Liver (tissue), 9 donors: ENCODE results near the gene TMEM126B. TPM values are rescaled to one million over a fixed set of nuclear protein-coding genes. Genes with fewer than 3 reads are reported as not detected.

ENCODE experiments used
- DNase-seq: peaks from one replicate; pipeline ENCODE4 v3.0.0-alpha.2; 2017; ENCODE audit warnings: low spot score
- H3K27ac ChIP-seq, 2 donors: one replicate each; pipeline ENCODE4 v1.7.0; 2013; ENCODE audit warnings: inconsistent platforms in 2 of 2, low read length in 2 of 2, control low read depth in 1 of 2, low read depth in 1 of 2, mild to moderate bottlenecking in 1 of 2
- H3K27me3 ChIP-seq, 4 donors: one replicate each; pipeline versions ENCODE4 v1.6.1 to v1.7.0; 2013; ENCODE audit warnings: low read length in 3 of 4, inconsistent platforms in 1 of 4, mild to moderate bottlenecking in 1 of 4, moderate library complexity in 1 of 4; ENCODE audit not compliant: control insufficient read depth in 4 of 4, insufficient read depth in 4 of 4
- H3K36me3 ChIP-seq, 4 donors: one replicate each; pipeline versions ENCODE4 v1.6.1 to v1.7.0; 2013; ENCODE audit warnings: low read length in 3 of 4, mild to moderate bottlenecking in 3 of 4, low read depth in 1 of 4, moderate library complexity in 1 of 4; ENCODE audit not compliant: control insufficient read depth in 4 of 4, insufficient read depth in 3 of 4
- H3K4me1 ChIP-seq, 4 donors: one replicate each; pipeline versions ENCODE4 v1.6.1 to v1.7.0; 2013; ENCODE audit warnings: low read length in 3 of 4, mild to moderate bottlenecking in 3 of 4, moderate library complexity in 1 of 4; ENCODE audit not compliant: control insufficient read depth in 4 of 4, insufficient read depth in 4 of 4
- H3K4me3 ChIP-seq, 3 donors: one replicate each; pipeline versions ENCODE4 v1.6.1 to v1.7.0; 2013; ENCODE audit warnings: low read length in 3 of 3, control low read depth in 1 of 3, low read depth in 1 of 3, mild to moderate bottlenecking in 1 of 3
- H3K9ac ChIP-seq, 2 donors: one replicate each; pipeline ENCODE4 v1.7.0; 2013; ENCODE audit warnings: low read length in 2 of 2, mild to moderate bottlenecking in 2 of 2, moderate library complexity in 2 of 2, control low read depth in 1 of 2, low read depth in 1 of 2
- H3K9me3 ChIP-seq, 4 donors: one replicate each; pipeline versions ENCODE4 v1.6.1 to v1.7.0; 2013; ENCODE audit warnings: low read length in 3 of 4; ENCODE audit not compliant: control insufficient read depth in 4 of 4
- ATF3 ChIP-seq: IDR thresholded peaks from 2 replicates; pipeline ENCODE4 v1.6.1; 2016; ENCODE audit warnings: antibody characterized with exemption
- CTCF ChIP-seq: fragments of 150-350 bp; IDR thresholded peaks from 2 replicates; pipeline ENCODE4 v1.5.1; 2017; ENCODE audit warnings: improper control_type of control experiment, low read depth, low read length; ENCODE audit not compliant: missing input control
- EGR1 ChIP-seq, 2 donors: IDR thresholded peaks; 2 replicates each; pipeline ENCODE4 v1.6.1; 2016 to 2018; ENCODE audit warnings: antibody characterized with exemption in 2 of 2, low read depth in 2 of 2
- FOXA1 ChIP-seq: IDR thresholded peaks from 2 replicates; pipeline ENCODE4 v1.6.1; 2016; ENCODE audit warnings: antibody characterized with exemption
- FOXA2 ChIP-seq: IDR thresholded peaks from 2 replicates; pipeline ENCODE4 v1.6.1; 2016; ENCODE audit warnings: antibody characterized with exemption
- GABPA ChIP-seq, 2 donors: IDR thresholded peaks in 1 of 2; conservative IDR thresholded peaks in 1 of 2; 2 replicates each; pipeline ENCODE4 v1.6.1; 2016; ENCODE audit warnings: antibody characterized with exemption in 2 of 2, mild to moderate bottlenecking in 1 of 2, moderate library complexity in 1 of 2
- HNF4A ChIP-seq, 2 donors: conservative IDR thresholded peaks; 2 replicates each; pipeline ENCODE4 v1.6.1; 2016; ENCODE audit warnings: antibody characterized with exemption in 2 of 2, mild to moderate bottlenecking in 2 of 2
- MAX ChIP-seq: IDR thresholded peaks from 2 replicates; pipeline ENCODE4 v1.6.1; 2016; ENCODE audit warnings: antibody characterized with exemption
- NR2F2 ChIP-seq: IDR thresholded peaks from 2 replicates; pipeline ENCODE4 v1.6.1; 2016; ENCODE audit warnings: antibody characterized with exemption
- RAD21 ChIP-seq, 2 donors: IDR thresholded peaks; 2 replicates each; pipeline ENCODE4 v1.6.1; 2016; ENCODE audit warnings: antibody characterized with exemption in 2 of 2, mild to moderate bottlenecking in 2 of 2
- RXRA ChIP-seq, 2 donors: IDR thresholded peaks; 2 replicates each; pipeline ENCODE4 v1.6.1; 2017 to 2018; ENCODE audit warnings: antibody characterized with exemption in 2 of 2, mild to moderate bottlenecking in 1 of 2
- SP1 ChIP-seq: IDR thresholded peaks from 2 replicates; pipeline ENCODE4 v1.6.1; 2018; ENCODE audit warnings: antibody characterized with exemption, mild to moderate bottlenecking
- TAF1 ChIP-seq: conservative IDR thresholded peaks from 2 replicates; pipeline ENCODE4 v1.6.1; 2016; ENCODE audit warnings: antibody characterized with exemption, mild to moderate bottlenecking
- YY1 ChIP-seq: IDR thresholded peaks from 2 replicates; pipeline ENCODE4 v1.6.1; 2016; ENCODE audit warnings: antibody characterized with exemption, mild to moderate bottlenecking
- ZBTB33 ChIP-seq: IDR thresholded peaks from 2 replicates; pipeline ENCODE4 v1.6.1; 2016; ENCODE audit warnings: antibody characterized with exemption
- WGBS: extraction: QIAGEN DNeasy Blood & Tissue Kit; methylation state at CpG from one replicate; pipeline ENCODE4 v1.1.7; 2013; 5-methylcytosine and 5-hydroxymethylcytosine counted together
- polyA plus RNA-seq, 2 donors: library from polyadenylated mRNA; stranded (reverse) in 1 of 2; unstranded in 1 of 2; fragments of 200-250 nt in 1 of 2; fragments of >200 nt in 1 of 2; fragmentation: Nextera tagmentation in 1 of 2; extraction: Ambion mirVana in 1 of 2; gene quantifications; one replicate each; pipeline versions ENCODE4 v1.2.1 to v1.2.3, GENCODE V29; 2013 to 2015
- total RNA-seq, 2 donors: library from RNA; depleted of rRNA; stranded (reverse); fragments of >200 nt; gene quantifications; one replicate each; pipeline ENCODE4 v1.2.3, GENCODE V29; 2014
- donor health status: healthy.
- donor health status: healthy.
- donor health status: healthy.
- donor health status: healthy.
- donor health status: healthy.

The TMEM126B gene
- total and polyA plus RNA-seq, 4 donors: 20.0 to 32.3 (median 26.9) TPM

DNA sequence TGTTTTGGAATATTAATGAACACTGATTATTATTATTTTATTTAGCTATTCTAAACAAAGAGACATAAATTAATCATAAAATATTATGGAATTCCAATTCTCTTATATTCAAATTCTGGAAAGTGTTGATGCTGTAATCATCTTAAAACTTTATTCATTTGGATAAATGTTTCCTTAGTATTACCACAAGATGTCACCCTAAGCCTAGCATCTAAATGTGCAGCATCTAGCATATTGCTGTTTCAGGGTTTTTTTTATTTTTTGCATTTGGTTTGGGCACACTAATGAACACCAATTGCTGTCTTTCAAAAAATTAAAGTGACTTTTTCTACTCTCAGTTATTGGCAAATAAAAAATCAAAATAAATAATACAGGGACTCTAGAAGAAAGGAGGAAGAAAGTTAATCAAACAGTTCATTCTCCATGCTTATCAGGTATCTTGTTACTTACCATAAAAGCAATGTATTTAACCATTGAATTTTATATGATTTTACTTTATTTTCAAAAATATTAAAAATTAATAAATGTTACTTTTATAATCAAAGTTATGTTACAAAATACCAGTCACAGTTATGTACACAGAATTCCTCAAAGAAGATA, 33.0 kb upstream of the TMEM126B start:
- no peak for TF ChIP-seq FOXA1
- TF ChIP-seq ATF3: no peak
- no peak for TF ChIP-seq YY1
- no peak for TF ChIP-seq HNF4A (conservative IDR thresholded peaks at IDR 0.05)
- TF ChIP-seq NR2F2: no peak
- peak; percentile 94 to 95 for TF ChIP-seq RAD21 (IDR thresholded peaks at IDR 0.05)
- TF ChIP-seq SP1: no peak
- no peak for TF ChIP-seq GABPA (IDR thresholded peaks at IDR 0.05 in 1 of 2, conservative IDR thresholded peaks at IDR 0.05 in 1 of 2)
- TF ChIP-seq FOXA2: no peak
- peak; percentile 68 for TF ChIP-seq CTCF
- no peaks in the 10 kb centered on the region for H3K4me1 ChIP-seq
- no peaks in the 10 kb centered on the region for H3K9me3 ChIP-seq
- no peak overlapping the region for H3K9ac ChIP-seq
- DNase-seq: no peak
- H3K4me3 ChIP-seq: no peak overlapping the region
- no peaks in the 10 kb centered on the region for H3K36me3 ChIP-seq
- H3K27ac ChIP-seq: no peak overlapping the region
- no peaks in the 10 kb centered on the region for H3K27me3 ChIP-seq

- no peaks in the 10 kb centered on the region for H3K36me3 ChIP-seq
- no peak overlapping the region for H3K4me3 ChIP-seq
- no peak for DNase-seq
- no peaks in the 10 kb centered on the region for H3K27me3 ChIP-seq
- TF ChIP-seq SP1 (no peak), EGR1 (IDR thresholded peaks at IDR 0.05; ENCODE audit: low read depth in 2 of 2) (no peak), ZBTB33 (no peak), TAF1 (no peak), HNF4A (conservative IDR thresholded peaks at IDR 0.05) (no peak), CTCF (no peak), MAX (no peak), RXRA (IDR thresholded peaks at IDR 0.05) (no peak), NR2F2 (no peak), FOXA2 (no peak)
- no peak overlapping the region for H3K9ac ChIP-seq
- H3K4me1 ChIP-seq: no peaks in the 10 kb centered on the region
- WGBS: 61% methylated on average over 2 of the region's 2 CpGs
- no peak overlapping the region for H3K27ac ChIP-seq
- no peaks in the 10 kb centered on the region for H3K9me3 ChIP-seq
Observed at GRCh38 chr11:85596886-85597285, 31.5 kb upstream of the TMEM126B start.
